ENCODE data around the gene CRELD2.

Gene CRELD2

DNA sequence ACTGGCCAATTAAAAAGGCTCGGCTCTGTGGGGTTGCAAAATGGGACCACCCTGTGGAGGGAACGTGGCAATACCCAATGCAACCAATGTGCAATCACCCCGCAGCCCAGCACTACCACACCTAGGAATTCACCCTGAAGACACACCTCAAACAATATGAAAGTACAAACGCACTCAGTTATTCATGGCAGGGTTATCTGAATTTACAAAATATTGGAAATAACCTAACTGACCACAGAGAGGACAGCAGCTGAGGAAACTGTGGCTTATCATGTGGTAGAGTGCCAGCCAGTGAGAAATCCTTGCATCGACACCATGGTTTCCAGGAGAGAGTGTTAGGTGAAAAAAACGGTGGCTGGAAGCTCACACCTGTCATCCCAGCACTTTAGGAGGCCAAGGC, 18.9 kb upstream of the CRELD2 start:
- Histone ChIP-seq H3K27ac (no peak overlapping the region), H3K4me3 (ENCODE audit: low read depth, low read length) (no peak overlapping the region), H3K27me3 (replicated peaks) (no peaks in the 10 kb centered on the region), H3K36me3 (replicated peaks) (peaks cover 7% of the 10 kb centered on the region)
- TF ChIP-seq, protein P1, sequence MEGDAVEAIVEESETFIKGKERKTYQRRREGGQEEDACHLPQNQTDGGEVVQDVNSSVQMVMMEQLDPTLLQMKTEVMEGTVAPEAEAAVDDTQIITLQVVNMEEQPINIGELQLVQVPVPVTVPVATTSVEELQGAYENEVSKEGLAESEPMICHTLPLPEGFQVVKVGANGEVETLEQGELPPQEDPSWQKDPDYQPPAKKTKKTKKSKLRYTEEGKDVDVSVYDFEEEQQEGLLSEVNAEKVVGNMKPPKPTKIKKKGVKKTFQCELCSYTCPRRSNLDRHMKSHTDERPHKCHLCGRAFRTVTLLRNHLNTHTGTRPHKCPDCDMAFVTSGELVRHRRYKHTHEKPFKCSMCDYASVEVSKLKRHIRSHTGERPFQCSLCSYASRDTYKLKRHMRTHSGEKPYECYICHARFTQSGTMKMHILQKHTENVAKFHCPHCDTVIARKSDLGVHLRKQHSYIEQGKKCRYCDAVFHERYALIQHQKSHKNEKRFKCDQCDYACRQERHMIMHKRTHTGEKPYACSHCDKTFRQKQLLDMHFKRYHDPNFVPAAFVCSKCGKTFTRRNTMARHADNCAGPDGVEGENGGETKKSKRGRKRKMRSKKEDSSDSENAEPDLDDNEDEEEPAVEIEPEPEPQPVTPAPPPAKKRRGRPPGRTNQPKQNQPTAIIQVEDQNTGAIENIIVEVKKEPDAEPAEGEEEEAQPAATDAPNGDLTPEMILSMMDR (IDR thresholded peaks at IDR 0.05; ENCODE audit: low read depth, low read length, missing control alignments): no peak
- DNase-seq: no peak
- in situ Hi-C loops (cut with HindIII; ENCODE audit: low pct_ligation_motif_present, low sequenced_read_pairs): no loop called here

GRCh38 chr22:49900441-49901230, 17.8 kb upstream of the CRELD2 start:
- TF ChIP-seq, protein P1 (IDR thresholded peaks at IDR 0.05; ENCODE audit: low read depth, low read length, missing control alignments): no peak
- Histone ChIP-seq H3K4me3 (ENCODE audit: low read depth, low read length) (no peak overlapping the region), H3K27me3 (replicated peaks) (no peaks in the 10 kb centered on the region), H3K27ac (no peak overlapping the region), H3K36me3 (replicated peaks) (peaks cover 7% of the 10 kb centered on the region)
- no peak for DNase-seq
- in situ Hi-C loops (cut with HindIII; ENCODE audit: low pct_ligation_motif_present, low sequenced_read_pairs): no loop called here

GRCh38 chr22:49901457-49901856, 17.0 kb upstream of the CRELD2 start:
- TF ChIP-seq, protein P1 (IDR thresholded peaks at IDR 0.05; ENCODE audit: low read depth, low read length, missing control alignments): no peak
- Histone ChIP-seq H3K4me3 (ENCODE audit: low read depth, low read length) (no peak overlapping the region), H3K27ac (no peak overlapping the region), H3K36me3 (replicated peaks) (peaks cover 7% of the 10 kb centered on the region), H3K27me3 (replicated peaks) (no peaks in the 10 kb centered on the region)
- in situ Hi-C loops (cut with HindIII; ENCODE audit: low pct_ligation_motif_present, low sequenced_read_pairs): no loop called here
- DNase-seq: no peak

DNA sequence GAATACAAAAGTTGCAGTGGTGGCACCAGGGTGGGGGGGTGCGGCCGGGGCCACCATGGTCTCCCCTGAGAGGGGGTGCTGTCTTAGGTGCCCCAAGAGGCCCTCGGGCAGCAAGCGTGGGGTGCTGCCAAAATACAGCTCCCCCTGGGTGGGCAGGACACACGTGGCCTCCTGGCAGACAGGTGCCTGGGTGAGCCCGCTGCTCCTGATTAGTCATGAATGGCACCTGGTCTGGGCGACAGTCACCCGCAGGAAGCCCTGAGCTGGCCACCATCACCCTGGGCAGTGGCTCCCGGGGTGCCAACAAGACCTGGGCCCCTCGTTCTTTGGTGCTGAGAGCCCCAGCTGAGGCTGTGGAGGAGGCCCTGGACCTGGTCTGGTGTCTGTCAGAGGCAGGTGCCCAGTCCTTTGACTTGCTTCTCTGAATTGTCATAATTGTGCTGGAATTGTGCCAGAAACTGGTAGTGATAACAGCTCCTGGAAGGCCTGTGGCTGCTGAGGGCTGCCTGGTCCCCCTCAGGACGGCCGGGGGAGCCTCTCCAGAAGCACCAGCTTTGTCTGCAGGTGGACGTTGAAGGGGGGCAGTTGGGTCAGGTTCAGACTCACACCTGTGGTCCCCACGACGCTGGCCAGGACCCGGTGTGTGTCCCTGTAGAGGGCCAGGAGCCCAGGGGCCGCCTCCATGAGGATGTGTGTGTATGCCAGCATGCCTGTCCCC, 15.0 kb upstream of the CRELD2 start:
- H3K4me3 ChIP-seq (ENCODE audit: low read depth, low read length): no peak overlapping the region
- H3K36me3 ChIP-seq (replicated peaks): peaks cover 7% of the 10 kb centered on the region
- no peak overlapping the region for H3K27ac ChIP-seq
- DNase-seq: no peak
- TF ChIP-seq, protein P1 (IDR thresholded peaks at IDR 0.05; ENCODE audit: low read depth, low read length, missing control alignments): no peak
- no peaks in the 10 kb centered on the region for H3K27me3 ChIP-seq (replicated peaks)
- in situ Hi-C loops (cut with HindIII; ENCODE audit: low pct_ligation_motif_present, low sequenced_read_pairs): no loop called here

DNA sequence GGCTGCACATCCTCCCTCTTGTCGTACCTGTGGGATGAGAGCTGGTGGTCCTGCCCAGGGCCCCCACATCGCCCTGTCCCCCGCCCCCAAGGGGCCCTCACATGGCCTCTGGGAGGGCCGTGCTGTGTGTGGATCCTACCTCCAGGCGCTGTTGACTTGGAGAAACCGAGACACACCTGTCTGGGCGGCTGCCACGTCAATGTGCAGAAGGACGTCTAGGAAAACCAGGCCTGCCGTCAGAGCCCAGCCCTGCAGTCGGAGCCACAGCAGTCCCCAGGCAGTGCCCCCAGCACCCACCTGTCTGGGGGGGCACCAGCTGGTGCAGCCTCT, 14.4 kb upstream of the CRELD2 start:
- TF ChIP-seq, protein P1 (IDR thresholded peaks at IDR 0.05; ENCODE audit: low read depth, low read length, missing control alignments): no peak

More for the DNA sequence above, 14.4 kb upstream of the CRELD2 start:
- in situ Hi-C loops (cut with HindIII; ENCODE audit: low pct_ligation_motif_present, low sequenced_read_pairs): no loop called here
- H3K4me3 ChIP-seq (ENCODE audit: low read depth, low read length): no peak overlapping the region
- peaks cover 7% of the 10 kb centered on the region for H3K36me3 ChIP-seq (replicated peaks)
- no peak for DNase-seq
- no peaks in the 10 kb centered on the region for H3K27me3 ChIP-seq (replicated peaks)
- no peak overlapping the region for H3K27ac ChIP-seq

Measured in brain microvascular endothelial cell (primary cell).